Retinal pigment epithelial cell (primary cell): ENCODE results near the gene PILRB.

ENCODE experiments used
- DNase-seq: peaks from one replicate; pipeline ENCODE4 v3.0.0-alpha.2; 2010; ENCODE audit warnings: low read depth
- H3K4me3 ChIP-seq: 2 replicates; pipeline ENCODE4 v1.5.1; 2011; ENCODE audit warnings: mild to moderate bottlenecking, low read length, control low read depth, moderate library complexity
- TF ChIP-seq, protein P1 (sequence below): conservative IDR thresholded peaks from 2 replicates; pipeline ENCODE4 v1.5.1; 2011; ENCODE audit warnings: low read depth, low read length, control low read depth, inconsistent platforms

Gene PILRB

DNA sequence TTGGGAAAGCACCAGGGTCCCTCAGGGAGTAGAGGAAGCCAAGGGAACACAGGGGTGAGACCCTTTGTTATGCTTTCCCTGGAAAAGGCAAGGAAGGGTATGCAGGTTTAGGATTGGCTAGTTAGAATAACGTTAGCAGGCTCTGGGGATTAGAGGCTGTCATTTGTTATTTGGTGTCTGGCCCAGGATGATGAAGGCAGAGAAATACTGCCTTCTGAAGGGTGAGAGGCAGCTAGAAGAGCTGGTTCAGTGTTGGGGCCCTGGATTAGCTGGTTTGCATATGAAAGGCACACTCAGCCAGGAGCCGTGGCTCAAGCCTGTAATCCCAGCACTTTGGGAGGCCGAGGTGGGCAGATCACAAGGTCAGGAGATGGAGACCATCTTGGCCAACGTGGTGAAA lies 12.4 kb downstream of the PILRB start:
- DNase-seq, result no peak
- TF ChIP-seq, protein P1, sequence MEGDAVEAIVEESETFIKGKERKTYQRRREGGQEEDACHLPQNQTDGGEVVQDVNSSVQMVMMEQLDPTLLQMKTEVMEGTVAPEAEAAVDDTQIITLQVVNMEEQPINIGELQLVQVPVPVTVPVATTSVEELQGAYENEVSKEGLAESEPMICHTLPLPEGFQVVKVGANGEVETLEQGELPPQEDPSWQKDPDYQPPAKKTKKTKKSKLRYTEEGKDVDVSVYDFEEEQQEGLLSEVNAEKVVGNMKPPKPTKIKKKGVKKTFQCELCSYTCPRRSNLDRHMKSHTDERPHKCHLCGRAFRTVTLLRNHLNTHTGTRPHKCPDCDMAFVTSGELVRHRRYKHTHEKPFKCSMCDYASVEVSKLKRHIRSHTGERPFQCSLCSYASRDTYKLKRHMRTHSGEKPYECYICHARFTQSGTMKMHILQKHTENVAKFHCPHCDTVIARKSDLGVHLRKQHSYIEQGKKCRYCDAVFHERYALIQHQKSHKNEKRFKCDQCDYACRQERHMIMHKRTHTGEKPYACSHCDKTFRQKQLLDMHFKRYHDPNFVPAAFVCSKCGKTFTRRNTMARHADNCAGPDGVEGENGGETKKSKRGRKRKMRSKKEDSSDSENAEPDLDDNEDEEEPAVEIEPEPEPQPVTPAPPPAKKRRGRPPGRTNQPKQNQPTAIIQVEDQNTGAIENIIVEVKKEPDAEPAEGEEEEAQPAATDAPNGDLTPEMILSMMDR, result no peak
- no peak overlapping the region for H3K4me3 ChIP-seq

DNA sequence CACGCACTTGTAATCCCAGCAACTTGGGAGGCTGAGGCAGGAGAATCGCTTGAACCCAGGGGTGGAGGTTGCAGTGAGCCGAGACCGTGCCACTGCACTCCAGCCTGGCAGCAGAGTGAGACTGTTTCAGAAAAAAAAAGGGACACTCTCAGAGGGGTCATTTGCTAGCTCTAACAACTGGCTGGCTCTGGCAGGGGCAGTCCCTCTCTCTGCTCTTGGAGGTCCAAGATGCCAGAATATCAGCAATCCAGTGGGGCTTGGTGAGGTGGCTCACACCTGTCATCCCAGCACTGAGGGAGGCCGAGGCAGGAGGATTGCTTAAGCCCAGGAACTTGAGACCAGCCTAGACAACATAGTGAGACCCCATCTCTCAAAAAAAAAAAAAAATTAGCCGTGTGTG lies 12.8 kb downstream of the PILRB start:
- DNase-seq, result no peak
- TF ChIP-seq, protein P1, result no peak
- H3K4me3 ChIP-seq, result no peak overlapping the region

DNA sequence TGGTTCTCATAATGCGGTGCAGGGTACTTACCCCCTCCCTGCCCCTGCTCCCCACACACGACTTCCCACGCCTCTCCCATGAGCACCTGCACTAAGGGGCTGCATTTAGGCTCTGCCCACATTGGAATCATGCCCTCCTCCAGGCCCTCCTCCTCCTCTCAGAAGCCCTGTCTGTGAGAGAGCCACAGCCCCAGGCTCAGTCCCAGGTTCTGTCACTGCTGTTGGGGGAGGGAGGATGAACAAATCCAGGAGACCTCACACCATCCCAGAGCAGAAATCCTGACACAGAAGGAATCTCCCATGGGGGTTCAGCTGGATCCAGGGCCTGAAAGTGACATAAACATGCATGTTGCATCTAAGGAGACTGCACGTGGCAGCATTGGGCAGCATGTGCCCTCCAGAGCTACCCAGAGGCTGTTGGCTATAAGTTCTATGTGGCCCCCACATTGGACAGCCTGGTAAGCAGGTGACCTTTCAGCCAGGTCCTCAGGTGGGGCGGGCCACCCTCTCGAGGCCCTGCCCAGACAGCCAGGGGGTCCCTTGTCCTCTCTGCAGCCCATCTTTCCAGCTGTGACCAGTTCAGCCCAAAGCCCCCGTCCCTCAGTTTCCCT lies 13.7 kb downstream of the PILRB start:
- DNase-seq, result no peak
- TF ChIP-seq, protein P1, result no peak
- no peak overlapping the region for H3K4me3 ChIP-seq

DNA sequence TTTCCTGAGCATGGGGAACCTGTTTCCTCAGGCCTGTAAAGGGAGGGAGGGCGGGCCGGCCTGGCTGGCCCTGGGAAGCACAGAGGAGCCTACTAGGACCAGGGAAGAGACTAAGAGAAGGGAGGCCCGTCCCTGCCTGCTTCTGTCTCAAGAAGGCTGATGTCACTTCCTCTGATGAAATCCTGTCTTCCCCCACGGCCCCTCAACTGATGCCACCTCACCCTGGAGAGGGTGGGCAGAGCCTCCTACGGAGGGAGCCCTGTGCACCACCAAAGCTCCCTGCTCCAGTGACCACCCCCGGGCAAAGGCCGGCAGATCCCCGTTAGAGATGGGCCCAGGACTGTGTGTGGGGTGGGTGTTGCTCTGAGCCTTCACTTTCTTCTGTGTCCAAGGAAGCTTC lies 14.3 kb downstream of the PILRB start:
- DNase-seq, result no peak
- TF ChIP-seq, protein P1, result no peak
- H3K4me3 ChIP-seq, result no peak overlapping the region

DNA sequence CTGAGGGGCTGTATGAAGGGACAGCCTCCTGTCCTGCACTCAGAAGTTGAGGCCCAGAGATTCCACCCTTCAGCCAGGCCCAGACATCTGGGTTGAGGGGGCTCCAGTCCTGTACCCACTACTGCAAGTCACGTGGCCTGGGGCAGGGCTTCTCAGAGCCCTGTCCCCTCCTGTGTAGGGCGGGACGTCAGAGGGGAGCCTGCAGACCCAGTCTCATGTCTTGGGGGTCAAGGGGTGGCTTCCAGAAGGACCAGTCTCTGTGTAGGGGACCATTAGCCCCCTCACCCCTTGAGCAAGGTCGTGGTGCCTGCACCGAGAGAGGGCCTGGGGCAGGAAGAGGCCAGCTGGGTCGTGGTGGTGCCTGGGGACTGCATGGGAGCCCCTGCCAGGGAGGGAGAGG lies 14.8 kb downstream of the PILRB start:
- TF ChIP-seq, protein P1, result no peak
- H3K4me3 ChIP-seq, result no peak overlapping the region
- no peak for DNase-seq

DNA sequence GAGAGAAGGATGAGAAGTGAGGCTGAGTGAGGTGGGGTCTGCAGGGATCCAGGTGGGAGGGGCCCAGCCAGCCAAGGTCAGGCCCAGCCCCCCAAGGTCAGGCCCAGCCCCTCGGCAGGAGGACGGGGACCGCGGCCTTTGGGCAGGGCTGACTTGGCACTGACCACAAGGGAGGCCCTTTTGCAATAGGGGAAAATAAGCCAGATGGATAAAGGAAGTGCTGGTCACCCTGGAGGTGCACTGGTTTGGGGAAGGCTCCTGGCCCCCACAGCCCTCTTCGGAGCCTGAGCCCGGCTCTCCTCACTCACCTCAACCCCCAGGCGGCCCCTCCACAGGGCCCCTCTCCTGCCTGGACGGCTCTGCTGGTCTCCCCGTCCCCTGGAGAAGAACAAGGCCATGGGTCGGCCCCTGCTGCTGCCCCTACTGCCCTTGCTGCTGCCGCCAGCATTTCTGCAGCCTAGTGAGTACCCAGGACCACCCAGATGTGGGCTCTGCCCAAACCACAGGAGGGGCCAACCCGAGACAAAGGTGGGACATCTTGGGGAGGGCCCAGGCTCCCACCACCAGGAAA lies 15.4 kb downstream of the PILRB start, which contains the start of gene PILRA:
PILRA (plus strand) TSS at position 227 of the 571 bp plus-strand sequence; CDS start at position 397, 170 bp downstream.
- TF ChIP-seq, protein P1, result no peak
- H3K4me3 ChIP-seq, result no peak within 1 kb of the TSS
- DNase-seq, result no peak
